ENCODE data around the gene NUDT19.

Gene NUDT19

GRCh38 chr19:32720216-32720935, 28.8 kb downstream of the NUDT19 start:
- no peak overlapping the region for H3K9ac ChIP-seq
- no peak overlapping the region for H3K4me2 ChIP-seq
- TF ChIP-seq CTCF (conservative IDR thresholded peaks at IDR 0.05; ENCODE audit: low read depth, low read length), result no peak

GRCh38 chr19:32720936-32721250, 29.3 kb downstream of the NUDT19 start:
- Histone ChIP-seq H3K4me3 (IDR thresholded peaks at IDR 0.05; ENCODE audit: insufficient read depth, low read depth, low read length) (no peak overlapping the region), H2AFZ (ENCODE audit: low read depth) (no peak overlapping the region), H3K36me3 (ENCODE audit: insufficient read depth) (no peaks in the 10 kb centered on the region), H4K20me1 (ENCODE audit: insufficient read depth) (no peaks in the 10 kb centered on the region), H3K4me2 (no peak overlapping the region), H3K9ac (no peak overlapping the region), H3K27ac (no peak overlapping the region), H3K79me2 (ENCODE audit: insufficient read depth, low read depth) (no peaks in the 10 kb centered on the region), H3K4me1 (ENCODE audit: low read depth, poor library complexity, severe bottlenecking) (no peaks in the 10 kb centered on the region), H3K27me3 (ENCODE audit: insufficient read depth, low read depth) (no peaks in the 10 kb centered on the region)
- no peak for TF ChIP-seq CTCF (conservative IDR thresholded peaks at IDR 0.05; ENCODE audit: low read depth, low read length)

More at GRCh38 chr19:32720216-32720935, 28.8 kb downstream of the NUDT19 start:
- Histone ChIP-seq H3K27ac (no peak overlapping the region), H3K4me3 (IDR thresholded peaks at IDR 0.05; ENCODE audit: insufficient read depth, low read depth, low read length) (no peak overlapping the region), H3K36me3 (ENCODE audit: insufficient read depth) (no peaks in the 10 kb centered on the region), H3K27me3 (ENCODE audit: insufficient read depth, low read depth) (no peaks in the 10 kb centered on the region), H3K79me2 (ENCODE audit: insufficient read depth, low read depth) (no peaks in the 10 kb centered on the region), H4K20me1 (ENCODE audit: insufficient read depth) (no peaks in the 10 kb centered on the region), H2AFZ (ENCODE audit: low read depth) (no peak overlapping the region), H3K4me1 (ENCODE audit: low read depth, poor library complexity, severe bottlenecking) (no peaks in the 10 kb centered on the region)

GRCh38 chr19:32735936-32736335, 44.3 kb downstream of the NUDT19 start:
- H3K27ac ChIP-seq, result no peak overlapping the region
- H3K9ac ChIP-seq, result no peak overlapping the region
- no peaks in the 10 kb centered on the region for H3K36me3 ChIP-seq (ENCODE audit: insufficient read depth)
- H3K79me2 ChIP-seq (ENCODE audit: insufficient read depth, low read depth), result no peaks in the 10 kb centered on the region
- TF ChIP-seq CTCF (conservative IDR thresholded peaks at IDR 0.05; ENCODE audit: low read depth, low read length), result no peak
- no peak overlapping the region for H3K4me3 ChIP-seq (IDR thresholded peaks at IDR 0.05; ENCODE audit: insufficient read depth, low read depth, low read length)
- no peaks in the 10 kb centered on the region for H3K4me1 ChIP-seq (ENCODE audit: low read depth, poor library complexity, severe bottlenecking)
- no peaks in the 10 kb centered on the region for H4K20me1 ChIP-seq (ENCODE audit: insufficient read depth)
- H3K27me3 ChIP-seq (ENCODE audit: insufficient read depth, low read depth), result 0 out of 2 replicates have a peak, but pooled peaks cover 4% of the 10 kb centered on the region
- no peak overlapping the region for H3K4me2 ChIP-seq
- no peak overlapping the region for H2AFZ ChIP-seq (ENCODE audit: low read depth)

- Histone ChIP-seq H3K27me3 (ENCODE audit: insufficient read depth, low read depth) (0 out of 2 replicates have a peak, but pooled peaks cover 4% of the 10 kb centered on the region), H3K9ac (no peak overlapping the region), H3K27ac (no peak overlapping the region), H3K36me3 (ENCODE audit: insufficient read depth) (no peaks in the 10 kb centered on the region), H3K4me1 (ENCODE audit: low read depth, poor library complexity, severe bottlenecking) (peaks cover 26% of the 10 kb centered on the region), H2AFZ (ENCODE audit: low read depth) (no peak overlapping the region), H3K79me2 (ENCODE audit: insufficient read depth, low read depth) (no peaks in the 10 kb centered on the region), H4K20me1 (ENCODE audit: insufficient read depth) (no peaks in the 10 kb centered on the region), H3K4me2 (no peak overlapping the region), H3K4me3 (IDR thresholded peaks at IDR 0.05; ENCODE audit: insufficient read depth, low read depth, low read length) (no peak overlapping the region)
- no peak for TF ChIP-seq CTCF (conservative IDR thresholded peaks at IDR 0.05; ENCODE audit: low read depth, low read length)
Measured at GRCh38 chr19:32743021-32743420, 51.4 kb downstream of the NUDT19 start.

Data from KMS-11 (cell line).